GM23248 (cell line): ENCODE measurements around the gene KLF4. TPM values are rescaled to one million over a fixed set of nuclear protein-coding genes. Genes with fewer than 3 reads are reported as not detected.

Experiments used
- DNase-seq: peaks from one replicate; pipeline ENCODE4 v3.0.0-alpha.2; 2015
- H2AFZ ChIP-seq: fragments of 200-600 bp; sonication (generic); 2 replicates; pipeline ENCODE4 v1.6.1; 2016; ENCODE audit warnings: antibody characterized with exemption
- H3F3A ChIP-seq: fragments of 200-600 bp; sonication (generic); 2 replicates; pipeline ENCODE4 v1.6.1; 2016; ENCODE audit warnings: mild to moderate bottlenecking, antibody characterized with exemption, mixed run types; ENCODE audit not compliant: insufficient read depth
- H3K27ac ChIP-seq: fragments of 200-600 bp; sonication (generic); 2 replicates; pipeline ENCODE4 v1.5.1; 2016; ENCODE audit warnings: mild to moderate bottlenecking
- H3K27me3 ChIP-seq: fragments of 200-600 bp; sonication (generic); replicated peaks from 2 replicates; pipeline ENCODE4 v1.6.1; 2016; ENCODE audit warnings: mild to moderate bottlenecking; ENCODE audit not compliant: insufficient read depth
- H3K36me3 ChIP-seq: fragments of 200-600 bp; sonication (generic); 2 replicates; pipeline ENCODE4 v1.6.1; 2016; ENCODE audit warnings: low read depth, mild to moderate bottlenecking
- H3K4me1 ChIP-seq: fragments of 200-600 bp; sonication (generic); 2 replicates; pipeline ENCODE4 v1.6.1; 2016; ENCODE audit warnings: mild to moderate bottlenecking; ENCODE audit not compliant: insufficient read depth
- H3K4me2 ChIP-seq: fragments of 200-600 bp; sonication (generic); one replicate; pipeline ENCODE4 v1.6.1; 2016; ENCODE audit warnings: mild to moderate bottlenecking; ENCODE audit not compliant: unreplicated experiment
- H3K4me3 ChIP-seq: fragments of 200-600 bp; sonication (generic); 2 replicates; pipeline ENCODE4 v1.5.1; 2016; ENCODE audit warnings: mild to moderate bottlenecking
- H3K79me2 ChIP-seq: fragments of 200-600 bp; sonication (generic); 2 replicates; pipeline ENCODE4 v1.6.1; 2016; ENCODE audit warnings: mild to moderate bottlenecking; ENCODE audit not compliant: insufficient read depth
- H3K9ac ChIP-seq: fragments of 200-600 bp; sonication (generic); 2 replicates; pipeline ENCODE4 v1.6.1; 2016; ENCODE audit warnings: mild to moderate bottlenecking
- H3K9me2 ChIP-seq: fragments of 200-600 bp; sonication (generic); 2 replicates; pipeline ENCODE4 v1.6.1; 2016; ENCODE audit warnings: mixed run types, mild to moderate bottlenecking, moderate library complexity; ENCODE audit not compliant: insufficient read depth
- H3K9me3 ChIP-seq: fragments of 200-600 bp; sonication (generic); one replicate; pipeline ENCODE4 v1.6.1; 2017; ENCODE audit warnings: low read depth
- H4K20me1 ChIP-seq: fragments of 200-600 bp; sonication (generic); 2 replicates; pipeline ENCODE4 v1.6.0; 2016; ENCODE audit not compliant: insufficient read depth
- EZH2 ChIP-seq: fragments of 200-600 bp; sonication (generic); IDR thresholded peaks from 2 replicates; pipeline ENCODE4 v1.6.1; 2018; ENCODE audit warnings: antibody characterized with exemption, mild to moderate bottlenecking; ENCODE audit not compliant: insufficient read depth, poor library complexity, severe bottlenecking
- EZH2phosphoT487 ChIP-seq: fragments of 200-600 bp; sonication (generic); IDR thresholded peaks from 2 replicates; pipeline ENCODE4 v1.6.1; 2018; ENCODE audit warnings: antibody characterized with exemption, moderate library complexity, mild to moderate bottlenecking, low read depth; ENCODE audit not compliant: insufficient read depth
- WGBS, 2 experiments: methylation state at CpG; one replicate each; pipeline ENCODE4 v1.1.6; 2015 to 2017; ENCODE audit warnings: low lambda C conversion rate in 2 of 2, low coverage in 1 of 2; ENCODE audit errors: missing lambda C conversion rate in 2 of 2; 5-methylcytosine and 5-hydroxymethylcytosine counted together
- in situ Hi-C: fragments of 300-500 bp; cut with MboI; formaldehyde crosslinking; loops from 2 replicates; pipeline ENCODE4 v1.15.0; 2020
- polyA plus RNA-seq: library from polyadenylated mRNA; unstranded; fragments of >200 nt; fragmentation: Nextera tagmentation; extraction: Ambion mirVana; gene quantifications from 2 replicates; pipeline ENCODE4 v1.2.1, GENCODE V29; 2016
- total RNA-seq: library from RNA; depleted of rRNA; stranded (reverse); fragments of >200 nt; shearing (Covaris generic); gene quantifications from 2 replicates; pipeline ENCODE4 v1.2.3, GENCODE V29; 2014

KLF4 gene
- total and polyA plus RNA-seq, 2 experiments from 2014 or later: 14.6 to 38.6 TPM

DNA sequence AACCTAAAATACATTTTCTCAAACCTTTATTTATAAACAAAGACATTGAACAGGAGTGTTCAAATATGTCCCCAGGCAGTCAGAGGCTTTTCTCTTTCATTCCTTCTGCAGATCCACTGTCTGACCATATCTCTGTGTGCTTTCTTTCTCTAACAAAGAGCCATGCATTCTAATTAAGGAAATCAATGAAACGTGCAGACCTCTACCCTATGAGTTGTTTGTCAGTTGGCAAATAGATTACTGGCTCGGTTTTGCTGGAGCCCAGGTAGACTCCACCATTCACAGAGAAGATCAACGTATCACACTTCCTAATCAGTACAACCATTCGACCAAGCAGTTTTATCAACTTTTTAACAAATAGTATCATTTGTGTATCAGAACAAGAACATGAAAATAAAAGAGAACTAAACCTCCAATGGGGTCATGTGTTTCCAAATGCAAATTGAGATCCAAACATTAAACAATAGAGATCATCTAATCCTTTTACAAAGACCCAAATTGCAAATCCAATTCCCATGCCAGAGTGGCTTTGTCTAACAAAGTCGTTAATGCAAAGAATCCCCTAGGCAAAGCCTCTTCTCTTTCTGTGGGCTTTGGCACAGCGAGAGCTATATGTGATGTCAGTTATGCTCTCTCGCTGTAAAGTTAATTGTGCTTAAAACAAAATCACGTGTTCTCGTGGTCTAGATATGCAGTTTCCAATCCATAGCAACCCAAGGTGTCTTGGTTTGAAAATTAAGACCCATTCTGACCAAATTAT is 16.8 kb downstream of the KLF4 start:
- no peak for DNase-seq
- no peaks in the 10 kb centered on the region for H3K27me3 ChIP-seq
- no peak overlapping the region for H3K4me3 ChIP-seq
- H3K9me2 ChIP-seq: no peaks in the 10 kb centered on the region
- no peak overlapping the region for H2AFZ ChIP-seq
- no peaks in the 10 kb centered on the region for H3K9me3 ChIP-seq
- no peaks in the 10 kb centered on the region for H4K20me1 ChIP-seq
- no peaks in the 10 kb centered on the region for H3K36me3 ChIP-seq
- H3K9ac ChIP-seq: no peak overlapping the region
- no peaks in the 10 kb centered on the region for H3K79me2 ChIP-seq
- H3F3A ChIP-seq: no peaks in the 10 kb centered on the region
- no peak overlapping the region for H3K4me2 ChIP-seq
- in situ Hi-C loops: loop anchor here (10.0 kb wide), 1 partner anchor 1192 kb away; no protein-coding TSS in a partner anchor
- no peak for TF ChIP-seq EZH2phosphoT487
- no peak for TF ChIP-seq EZH2
- 76 to 84% methylated on average over 9 of the region's 9 CpGs for WGBS, 2 experiments
- H3K27ac ChIP-seq: no peak overlapping the region
- no peaks in the 10 kb centered on the region for H3K4me1 ChIP-seq

- Histone ChIP-seq H3K9ac (no peak overlapping the region), H4K20me1 (no peaks in the 10 kb centered on the region), H3K79me2 (no peaks in the 10 kb centered on the region), H3K36me3 (no peaks in the 10 kb centered on the region), H2AFZ (no peak overlapping the region), H3K4me2 (no peak overlapping the region), H3K4me1 (0 out of 2 replicates have a peak, but pooled peaks cover 7% of the 10 kb centered on the region), H3K9me3 (no peaks in the 10 kb centered on the region), H3K4me3 (no peak overlapping the region), H3K9me2 (no peaks in the 10 kb centered on the region), H3K27me3 (no peaks in the 10 kb centered on the region), H3K27ac (no peak overlapping the region), H3F3A (peaks cover 12% of the 10 kb centered on the region)
- WGBS, 2 experiments: 85 to 86% methylated on average over 6 of the region's 6 CpGs
- DNase-seq: no peak
- in situ Hi-C loops: loop anchor here (10.0 kb wide), 1 partner anchor 1193 kb away; no protein-coding TSS in a partner anchor
- no peak for TF ChIP-seq EZH2
- no peak for TF ChIP-seq EZH2phosphoT487
Observed at GRCh38 chr9:107471552-107471951, 18.0 kb downstream of the KLF4 start.

GRCh38 chr9:107467416-107467815 is 22.2 kb downstream of the KLF4 start:
- peak; percentile 44 for DNase-seq
- H3K4me2 ChIP-seq: no peak overlapping the region
- H3K27ac ChIP-seq: no peak overlapping the region
- no peak for TF ChIP-seq EZH2
- no peak for TF ChIP-seq EZH2phosphoT487
- no peaks in the 10 kb centered on the region for H3K36me3 ChIP-seq
- no peaks in the 10 kb centered on the region for H3K9me3 ChIP-seq
- no peak overlapping the region for H3K9ac ChIP-seq
- no peak overlapping the region for H2AFZ ChIP-seq
- H3K27me3 ChIP-seq: no peaks in the 10 kb centered on the region
- H3K9me2 ChIP-seq: no peaks in the 10 kb centered on the region
- H3K4me1 ChIP-seq: peaks cover 17% of the 10 kb centered on the region; the same call in 1 of the 2 replicates
- in situ Hi-C loops: no loop called here
- H3F3A ChIP-seq: peaks cover 16% of the 10 kb centered on the region
- H4K20me1 ChIP-seq: no peaks in the 10 kb centered on the region
- H3K79me2 ChIP-seq: no peaks in the 10 kb centered on the region
- H3K4me3 ChIP-seq: no peak overlapping the region
- WGBS, 2 experiments: 14 to 34% methylated on average over 1 of the region's 1 CpG

DNA sequence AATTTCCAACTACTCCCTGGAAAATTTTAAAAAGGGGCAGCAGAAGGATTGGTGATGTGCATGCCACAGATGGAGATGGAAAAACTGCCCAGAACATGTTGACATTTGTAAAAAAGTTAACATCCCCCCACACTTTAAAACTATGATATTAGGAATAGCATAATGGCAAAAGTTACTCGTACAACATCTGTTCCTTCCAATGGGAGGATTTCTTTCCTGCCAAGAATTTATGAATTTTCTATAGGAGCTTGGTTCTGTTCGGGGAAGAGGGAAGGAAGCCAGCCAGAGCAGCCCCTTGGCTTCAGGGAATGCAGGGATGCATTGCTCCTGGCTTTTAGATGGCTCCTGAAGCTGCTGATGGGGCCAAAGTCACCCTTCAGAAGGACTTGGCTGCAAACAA is 22.7 kb downstream of the KLF4 start:
- Histone ChIP-seq H3K27ac (no peak overlapping the region), H3K9ac (no peak overlapping the region), H4K20me1 (no peaks in the 10 kb centered on the region), H3K4me3 (no peak overlapping the region), H3K27me3 (no peaks in the 10 kb centered on the region), H3K9me3 (no peaks in the 10 kb centered on the region), H3K36me3 (no peaks in the 10 kb centered on the region), H3K4me2 (no peak overlapping the region), H3K4me1 (peaks cover 18% of the 10 kb centered on the region; the same call in 1 of the 2 replicates), H3K79me2 (no peaks in the 10 kb centered on the region), H3K9me2 (no peaks in the 10 kb centered on the region), H2AFZ (no peak overlapping the region), H3F3A (peaks cover 16% of the 10 kb centered on the region)
- 96 to 100% methylated on average over 2 of the region's 2 CpGs for WGBS, 2 experiments
- TF ChIP-seq EZH2phosphoT487 (no peak), EZH2 (no peak)
- in situ Hi-C loops: no loop called here
- DNase-seq: no peak
